HTERT RPE-1 (cell line): Measurements from ENCODE around the gene SGCD.

Source experiments
- in situ Hi-C: fragments of 300-500 bp; cut with MboI; formaldehyde crosslinking; loops from 4 replicates; pipeline ENCODE4 v1.14.3; 2020; ENCODE audit warnings: low sequenced_read_pairs

Gene SGCD

GRCh38 chr5:156361436-156362109, 34.6 kb downstream of the SGCD start:
- in situ Hi-C loops, result no loop called here

GRCh38 chr5:156363861-156364260, 36.9 kb downstream of the SGCD start:
- in situ Hi-C loops, result no loop called here

- in situ Hi-C loops, result no loop called here
Measured at GRCh38 chr5:156366521-156366920, 39.6 kb downstream of the SGCD start.

- in situ Hi-C loops, result no loop called here
Measured at GRCh38 chr5:156367597-156367996, 40.6 kb downstream of the SGCD start.

- in situ Hi-C loops, result no loop called here
Measured at GRCh38 chr5:156375895-156376495, 49.0 kb downstream of the SGCD start.

GRCh38 chr5:156376751-156377150, 49.8 kb downstream of the SGCD start:
- in situ Hi-C loops, result no loop called here

- in situ Hi-C loops, result no loop called here
Measured at GRCh38 chr5:156378159-156378558, 51.2 kb downstream of the SGCD start.

GRCh38 chr5:156379206-156379605, 52.2 kb downstream of the SGCD start:
- in situ Hi-C loops, result no loop called here

GRCh38 chr5:156380848-156381247, 53.9 kb downstream of the SGCD start:
- in situ Hi-C loops, result no loop called here

- in situ Hi-C loops, result no loop called here
Measured at GRCh38 chr5:156383510-156384265, 56.7 kb downstream of the SGCD start.

- in situ Hi-C loops, result no loop called here
Measured at GRCh38 chr5:156385416-156385815, 58.5 kb downstream of the SGCD start.

- in situ Hi-C loops, result no loop called here
Measured at GRCh38 chr5:156386976-156387375, 60.0 kb downstream of the SGCD start.

GRCh38 chr5:156387391-156387790, 60.4 kb downstream of the SGCD start:
- in situ Hi-C loops, result no loop called here

- in situ Hi-C loops, result no loop called here
Measured at GRCh38 chr5:156388233-156388632, 61.3 kb downstream of the SGCD start.

GRCh38 chr5:156391139-156391538, 64.2 kb downstream of the SGCD start:
- in situ Hi-C loops, result no loop called here

GRCh38 chr5:156393980-156394379, 67.0 kb downstream of the SGCD start:
- in situ Hi-C loops, result no loop called here

GRCh38 chr5:156394642-156395305, 67.8 kb downstream of the SGCD start:
- in situ Hi-C loops, result no loop called here

- in situ Hi-C loops, result no loop called here
Measured at GRCh38 chr5:156395306-156395675, 68.3 kb downstream of the SGCD start.

GRCh38 chr5:156396063-156396829, 69.3 kb downstream of the SGCD start:
- in situ Hi-C loops, result no loop called here

- in situ Hi-C loops, result no loop called here
Measured at GRCh38 chr5:156396830-156397081, 69.8 kb downstream of the SGCD start.

- in situ Hi-C loops, result no loop called here
Measured at GRCh38 chr5:156399323-156399722, 72.4 kb downstream of the SGCD start.
